Endodermal cell (in vitro differentiated cells): Measurements from ENCODE around the gene SLC9C1. TPM values are rescaled to one million over a fixed set of nuclear protein-coding genes. Genes with fewer than 3 reads are reported as not detected.

Experiments used
- DNase-seq: peaks from one replicate; pipeline ENCODE4 v3.0.0-alpha.2; 2017
- H3K27ac ChIP-seq: 2 replicates; pipeline ENCODE4 v1.5.1; 2013; ENCODE audit warnings: mild to moderate bottlenecking, low read depth, low read length, moderate library complexity
- H3K27me3 ChIP-seq: 2 replicates; pipeline ENCODE4 v1.6.1; 2013; ENCODE audit warnings: mild to moderate bottlenecking, low read length, moderate library complexity; ENCODE audit not compliant: insufficient read depth, control insufficient read depth, poor library complexity, severe bottlenecking
- H3K36me3 ChIP-seq: 2 replicates; pipeline ENCODE4 v1.7.0; 2013; ENCODE audit warnings: mild to moderate bottlenecking, low read length, moderate library complexity; ENCODE audit not compliant: control insufficient read depth, insufficient read depth
- H3K4me1 ChIP-seq: one replicate; pipeline ENCODE4 v1.7.0; 2013; ENCODE audit warnings: low read length; ENCODE audit not compliant: control insufficient read depth, insufficient read depth
- H3K4me3 ChIP-seq: 2 replicates; pipeline ENCODE4 v1.5.1; 2013; ENCODE audit warnings: mild to moderate bottlenecking, low read length, moderate library complexity
- H3K9ac ChIP-seq: 2 replicates; pipeline ENCODE4 v1.6.1; 2013; ENCODE audit warnings: mild to moderate bottlenecking, low read length, moderate library complexity; ENCODE audit not compliant: poor library complexity, severe bottlenecking; ENCODE audit errors: extremely low read depth
- H3K9me3 ChIP-seq: 2 replicates; pipeline ENCODE4 v1.6.1; 2013; ENCODE audit warnings: mild to moderate bottlenecking, low read length, moderate library complexity; ENCODE audit not compliant: control insufficient read depth
- H3K27ac Mint-ChIP-seq: 2 replicates; pipeline ENCODE4 v1.8.0; 2020; ENCODE audit warnings: mixed read lengths
- H3K27me3 Mint-ChIP-seq: 2 replicates; pipeline ENCODE4 v1.8.0; 2021; ENCODE audit warnings: mild to moderate bottlenecking, mixed read lengths; ENCODE audit not compliant: insufficient read depth
- H3K36me3 Mint-ChIP-seq: 2 replicates; pipeline ENCODE4 v1.8.0; 2020; ENCODE audit warnings: low read depth, mixed read lengths
- H3K4me1 Mint-ChIP-seq: 2 replicates; pipeline ENCODE4 v1.8.0; 2020; ENCODE audit warnings: mixed read lengths
- H3K4me3 Mint-ChIP-seq: 2 replicates; pipeline ENCODE4 v1.8.0; 2020; ENCODE audit warnings: mild to moderate bottlenecking, moderate library complexity, mixed read lengths
- H3K9me3 Mint-ChIP-seq: 2 replicates; pipeline ENCODE4 v1.8.0; 2020; ENCODE audit warnings: mild to moderate bottlenecking, mixed read lengths
- WGBS, 2 experiments: methylation state at CpG; one replicate each; pipeline versions ENCODE4 v1.1.5 to v1.1.7; 2013; ENCODE audit warnings: missing lambda C conversion rate in 2 of 2, mixed read lengths in 1 of 2; ENCODE audit not compliant: insufficient coverage in 1 of 2, insufficient read length in 1 of 2; 5-methylcytosine and 5-hydroxymethylcytosine counted together
- total RNA-seq, 2 donors: library from RNA; stranded (reverse); fragmentation: NEBNext Ultra II Directional in 1 of 2; extraction: Animal tissue kit (Norgen Biotek cat#: 25700) in 1 of 2; gene quantifications; 2 replicates in 1 of 2; 3 replicates in 1 of 2; pipeline ENCODE4 v1.2.1, GENCODE V29; 2021
- TF ChIP-seq, protein P1 (sequence below): fragments of 200-600 bp; sonication (generic); conservative IDR thresholded peaks from 2 replicates; pipeline ENCODE4 v1.5.0; 2021; ENCODE audit warnings: antibody characterized with exemption, mild to moderate bottlenecking

The SLC9C1 gene
- total RNA-seq, 2 donors from 2014 or later: 0.24 to 0.66 TPM

DNA sequence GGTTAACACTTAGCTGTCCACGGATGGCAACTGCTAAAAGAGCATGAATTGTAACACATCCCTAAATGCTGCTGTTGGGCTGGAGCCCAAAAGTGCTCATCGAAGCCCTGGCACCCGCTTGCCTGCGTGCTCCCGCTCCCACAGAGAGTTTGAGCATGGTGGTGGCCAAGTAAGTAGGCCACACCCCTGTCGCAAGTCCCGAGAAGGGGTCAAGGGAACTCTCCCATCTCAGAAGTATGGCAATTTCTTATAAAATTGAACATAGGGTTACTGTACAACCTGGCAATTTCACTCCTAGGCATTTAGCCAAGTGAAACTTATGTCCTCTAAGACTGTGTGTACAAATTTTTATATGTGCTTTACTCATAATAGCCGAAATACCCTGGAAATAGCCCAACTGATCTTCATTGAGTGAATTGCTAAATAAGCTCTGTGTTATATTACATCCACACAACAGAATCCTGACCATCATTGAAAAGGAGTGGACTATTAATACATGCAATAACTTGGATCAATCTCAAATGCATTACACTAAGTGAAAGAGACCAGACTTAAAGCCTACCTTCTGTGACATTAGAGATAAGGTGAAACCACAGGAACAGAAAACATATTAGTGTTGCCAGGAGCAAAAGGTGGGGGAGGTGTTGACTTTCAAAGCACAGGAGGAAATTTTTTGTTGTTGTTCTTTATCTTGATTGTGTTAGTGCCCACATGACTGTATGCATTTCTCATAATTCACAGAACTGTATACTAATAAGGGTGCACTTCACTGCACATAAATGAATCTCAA, 159.5 kb downstream of the SLC9C1 start:
- Mint-ChIP-seq H3K36me3 (no peaks in the 10 kb centered on the region), H3K9me3 (no peaks in the 10 kb centered on the region), H3K27me3 (no peaks in the 10 kb centered on the region), H3K27ac (no peak overlapping the region), H3K4me3 (no peak overlapping the region), H3K4me1 (peaks cover 28% of the 10 kb centered on the region)
- Histone ChIP-seq H3K36me3 (no peaks in the 10 kb centered on the region), H3K27ac (no peak overlapping the region), H3K4me1 (peaks cover 5% of the 10 kb centered on the region), H3K27me3 (no peaks in the 10 kb centered on the region), H3K4me3 (no peak overlapping the region), H3K9ac (no peak overlapping the region), H3K9me3 (no peaks in the 10 kb centered on the region)
- DNase-seq: no peak
- WGBS, 2 experiments: 80 to 94% methylated on average over 2 to 8 of the region's 8 CpGs
- TF ChIP-seq, protein P1, sequence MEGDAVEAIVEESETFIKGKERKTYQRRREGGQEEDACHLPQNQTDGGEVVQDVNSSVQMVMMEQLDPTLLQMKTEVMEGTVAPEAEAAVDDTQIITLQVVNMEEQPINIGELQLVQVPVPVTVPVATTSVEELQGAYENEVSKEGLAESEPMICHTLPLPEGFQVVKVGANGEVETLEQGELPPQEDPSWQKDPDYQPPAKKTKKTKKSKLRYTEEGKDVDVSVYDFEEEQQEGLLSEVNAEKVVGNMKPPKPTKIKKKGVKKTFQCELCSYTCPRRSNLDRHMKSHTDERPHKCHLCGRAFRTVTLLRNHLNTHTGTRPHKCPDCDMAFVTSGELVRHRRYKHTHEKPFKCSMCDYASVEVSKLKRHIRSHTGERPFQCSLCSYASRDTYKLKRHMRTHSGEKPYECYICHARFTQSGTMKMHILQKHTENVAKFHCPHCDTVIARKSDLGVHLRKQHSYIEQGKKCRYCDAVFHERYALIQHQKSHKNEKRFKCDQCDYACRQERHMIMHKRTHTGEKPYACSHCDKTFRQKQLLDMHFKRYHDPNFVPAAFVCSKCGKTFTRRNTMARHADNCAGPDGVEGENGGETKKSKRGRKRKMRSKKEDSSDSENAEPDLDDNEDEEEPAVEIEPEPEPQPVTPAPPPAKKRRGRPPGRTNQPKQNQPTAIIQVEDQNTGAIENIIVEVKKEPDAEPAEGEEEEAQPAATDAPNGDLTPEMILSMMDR: no peak

DNA sequence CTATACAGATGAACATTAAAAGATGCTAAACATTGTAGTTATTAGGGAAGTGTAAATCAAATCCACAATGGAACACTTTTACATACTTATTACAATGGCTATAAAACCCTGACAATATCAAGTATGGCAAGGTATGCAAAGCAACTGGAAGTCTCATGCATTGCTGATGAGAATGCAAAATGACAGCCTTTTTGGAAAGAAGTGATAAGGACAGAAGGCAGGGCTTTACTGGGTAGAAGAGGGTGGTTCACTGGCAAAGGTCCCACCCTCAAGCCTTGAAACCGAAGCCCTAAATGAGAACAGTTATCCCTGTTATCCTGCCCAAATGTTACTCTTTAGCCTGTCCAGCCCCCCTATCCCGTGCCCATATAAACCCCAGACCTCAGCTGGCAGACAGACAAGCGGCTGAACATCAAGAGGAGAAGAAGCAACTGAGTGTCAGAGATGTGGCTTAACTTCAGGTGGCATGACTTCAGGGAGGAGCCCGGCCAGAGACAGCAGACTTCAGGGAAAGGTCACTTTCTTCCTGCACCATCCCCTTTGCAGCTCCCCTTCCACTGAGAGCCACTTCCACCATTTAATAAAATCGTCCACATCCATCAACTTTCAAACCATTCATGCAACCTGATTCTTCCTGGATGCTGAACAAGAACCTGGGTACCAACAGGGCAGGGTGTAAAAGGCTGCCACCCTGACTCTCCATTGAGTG, 160.2 kb downstream of the SLC9C1 start:
- WGBS, 2 experiments: 70 to 81% methylated on average over 2 to 5 of the region's 5 CpGs
- H3K27me3 ChIP-seq: no peaks in the 10 kb centered on the region
- TF ChIP-seq, protein P1: no peak
- no peaks in the 10 kb centered on the region for H3K9me3 Mint-ChIP-seq
- H3K4me3 Mint-ChIP-seq: no peak overlapping the region
- DNase-seq: no peak
- peaks cover 5% of the 10 kb centered on the region for H3K4me1 ChIP-seq
- no peaks in the 10 kb centered on the region for H3K36me3 ChIP-seq
- peaks cover 36% of the 10 kb centered on the region for H3K4me1 Mint-ChIP-seq
- H3K27me3 Mint-ChIP-seq: no peaks in the 10 kb centered on the region
- H3K27ac ChIP-seq: no peak overlapping the region
- no peak overlapping the region for H3K4me3 ChIP-seq
- H3K36me3 Mint-ChIP-seq: no peaks in the 10 kb centered on the region
- H3K27ac Mint-ChIP-seq: no peak overlapping the region
- no peak overlapping the region for H3K9ac ChIP-seq
- no peaks in the 10 kb centered on the region for H3K9me3 ChIP-seq

DNA sequence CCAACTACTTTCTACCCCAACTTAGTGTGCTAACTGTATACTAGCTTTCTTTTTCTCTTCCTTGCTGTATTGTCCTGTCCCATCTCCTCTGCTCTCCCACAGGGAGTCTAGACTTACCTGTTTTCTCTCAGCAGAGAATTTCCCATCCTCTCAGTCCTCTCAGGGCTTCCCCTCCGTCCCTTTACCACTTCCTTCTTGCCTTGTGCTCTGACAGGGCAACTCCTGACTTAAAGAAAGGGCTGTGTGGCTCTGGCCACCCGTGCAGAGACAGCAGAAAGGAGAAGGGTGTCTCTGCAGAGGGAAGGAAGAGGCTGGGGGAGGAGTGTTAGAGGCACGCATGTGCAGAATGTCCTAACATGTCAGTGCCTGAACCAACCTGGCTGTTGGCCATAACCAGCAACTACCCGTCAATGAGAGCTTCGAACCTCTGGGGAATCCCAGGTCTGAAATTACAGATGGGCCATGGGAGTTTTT, 161.0 kb downstream of the SLC9C1 start, which contains the start of gene GCSAM:
Gene GCSAM (minus strand): TSS at position 274 of the 474 bp plus-strand sequence. CDS start 128 bp downstream, at position 146.
- TF ChIP-seq, protein P1: no peak
- H3K36me3 Mint-ChIP-seq: no peaks in the 10 kb centered on the region
- no peak within 1 kb of the TSS for H3K9ac ChIP-seq
- H3K4me1 Mint-ChIP-seq: peaks cover 38% of the 10 kb centered on the region
- H3K27ac ChIP-seq: no peak within 1 kb of the TSS
- H3K27ac Mint-ChIP-seq: no peak within 1 kb of the TSS
- peaks cover 5% of the 10 kb centered on the region for H3K4me1 ChIP-seq
- H3K36me3 ChIP-seq: no peaks in the 10 kb centered on the region
- H3K27me3 Mint-ChIP-seq: no peaks in the 10 kb centered on the region
- H3K9me3 ChIP-seq: no peaks in the 10 kb centered on the region
- DNase-seq: no peak
- no peak within 1 kb of the TSS for H3K4me3 ChIP-seq
- no peak within 1 kb of the TSS for H3K4me3 Mint-ChIP-seq
- 89 to 90% methylated on average over 4 to 5 of the region's 5 CpGs for WGBS, 2 experiments
- no peaks in the 10 kb centered on the region for H3K9me3 Mint-ChIP-seq
- no peaks in the 10 kb centered on the region for H3K27me3 ChIP-seq
